GM18868 (cell line): ENCODE data around the gene PPP6R3.
"Not testable (repeated sequence)": the region's sequence is repeated elsewhere in the genome, so short reads cannot be mapped to it uniquely, and the experiment has no call there.

Experiments
- ATAC-seq: cut with Tn5 transposase; IDR thresholded peaks from one replicate; pipeline ENCODE4 v1.9.1; 2021; ENCODE audit warnings: mild to moderate bottlenecking, moderate library complexity; ENCODE audit not compliant: unreplicated experiment

The PPP6R3 gene

GRCh38 chr11:68454767-68455166 lies 5.8 kb upstream of the PPP6R3 start:
- no peak for ATAC-seq

GRCh38 chr11:68455485-68455884 lies 5.1 kb upstream of the PPP6R3 start:
- no peak for ATAC-seq

DNA sequence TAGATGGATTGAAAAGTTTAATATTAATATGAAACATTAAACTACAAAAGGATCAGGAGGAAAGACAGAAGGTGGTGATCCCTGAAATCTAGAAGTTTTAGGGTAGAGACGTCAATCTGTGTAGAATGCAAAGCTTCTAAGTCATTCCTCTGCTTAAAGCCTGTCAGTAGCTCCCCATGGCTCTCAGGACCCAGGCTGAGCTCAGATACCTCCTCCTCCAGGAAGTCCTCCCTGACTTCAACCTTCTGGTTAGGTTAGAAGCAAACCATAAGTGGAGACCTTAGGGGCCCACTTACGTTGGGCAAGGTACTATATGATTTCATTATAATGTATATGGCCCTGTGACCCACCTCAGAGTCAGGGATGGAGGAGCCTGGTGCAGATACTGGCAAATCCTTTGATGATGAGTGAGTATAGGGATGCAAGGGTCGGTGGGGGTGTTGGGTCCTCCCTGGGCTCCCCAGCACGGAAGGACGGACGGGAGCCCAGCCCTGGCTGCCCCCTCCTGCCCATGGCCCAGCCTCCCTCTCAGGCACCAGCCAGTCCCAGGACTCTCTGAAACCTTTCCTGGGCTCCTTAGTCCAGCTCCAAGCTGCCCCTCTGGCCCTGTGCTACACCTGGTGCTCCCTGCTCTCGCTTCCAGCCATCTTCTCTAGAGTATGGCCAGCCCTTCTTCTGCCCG lies 3.2 kb upstream of the PPP6R3 start:
- no peak for ATAC-seq

GRCh38 chr11:68457898-68458249 lies 2.7 kb upstream of the PPP6R3 start:
- ATAC-seq, result no peak

DNA sequence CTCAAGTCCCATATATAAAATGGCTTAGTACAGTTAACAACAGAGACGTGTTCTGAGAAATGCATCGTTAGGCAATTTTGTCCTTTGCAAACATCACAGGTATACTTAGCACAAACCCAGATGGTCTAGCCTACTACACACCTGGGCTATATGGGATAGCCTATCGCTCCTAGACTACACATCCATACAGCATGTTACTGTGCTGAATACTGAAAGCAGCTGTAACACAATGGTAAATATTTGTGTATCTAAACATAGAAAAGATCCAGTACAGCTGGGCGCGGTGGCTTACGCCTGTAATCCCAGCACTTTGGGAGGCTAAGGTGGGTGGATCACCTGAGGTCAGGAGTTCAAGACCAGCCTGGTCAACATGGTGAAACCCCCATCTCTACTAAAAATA lies 2.2 kb upstream of the PPP6R3 start:
- not testable (repeated sequence) for ATAC-seq

DNA sequence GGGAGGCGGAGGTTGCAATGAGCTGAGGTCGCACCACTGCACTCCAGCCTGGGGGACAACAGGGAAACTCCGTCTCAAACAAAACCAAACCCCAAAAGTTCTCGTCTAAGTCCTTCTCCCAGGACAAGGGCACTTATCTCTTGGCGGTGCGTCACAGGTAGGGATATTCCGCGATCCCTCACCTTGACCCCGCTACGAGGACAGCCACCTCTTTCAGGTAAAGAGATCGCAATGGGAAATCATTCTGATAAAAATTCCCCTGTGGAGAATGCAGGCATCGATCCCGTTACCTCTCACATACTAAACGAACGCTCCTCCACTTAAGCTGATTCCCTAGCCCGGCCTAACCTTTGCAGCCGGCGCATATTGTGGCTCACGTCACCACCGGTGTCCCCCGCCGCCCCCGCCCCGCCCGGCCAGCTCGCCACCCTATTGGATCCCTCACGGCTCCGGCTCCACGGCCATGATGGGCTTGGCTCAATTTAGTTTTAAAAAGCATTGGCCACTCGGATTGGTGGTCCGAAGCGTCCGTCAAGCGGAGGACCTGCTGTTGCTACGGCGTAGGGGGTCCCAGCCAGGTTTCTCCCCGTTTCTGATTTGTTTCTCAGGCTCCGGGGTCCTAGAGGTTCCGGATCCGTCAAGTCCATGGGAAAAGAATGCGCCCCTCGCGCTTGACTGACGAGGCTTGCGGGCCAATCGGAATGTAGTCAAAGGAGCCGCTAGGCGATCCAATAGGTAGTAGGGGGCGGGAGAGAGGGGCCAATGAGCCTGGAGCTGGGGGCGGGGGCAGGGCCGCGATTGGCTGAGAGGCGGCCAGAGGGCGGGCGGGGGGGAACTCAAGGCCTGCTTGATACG lies 439 bp upstream of the PPP6R3 start:
- ATAC-seq, result peak; percentile 76

DNA sequence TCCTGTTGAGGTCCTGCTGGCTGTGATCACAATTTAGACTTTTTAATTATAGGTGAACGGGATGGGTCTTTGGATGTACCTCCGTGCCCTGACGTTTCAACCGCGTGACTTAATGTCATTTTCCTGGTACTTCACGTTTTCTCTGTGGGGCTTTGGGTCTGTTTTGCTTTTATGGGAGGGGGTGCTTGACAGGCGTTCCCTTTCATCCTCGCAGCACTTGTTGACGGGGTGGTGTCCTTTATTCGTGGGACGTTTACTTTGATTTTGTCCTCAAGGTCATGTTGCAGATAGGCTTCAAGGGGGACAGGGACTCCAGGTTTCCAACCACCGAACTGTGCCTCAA lies 994 bp downstream of the PPP6R3 start:
- ATAC-seq, result no peak

DNA sequence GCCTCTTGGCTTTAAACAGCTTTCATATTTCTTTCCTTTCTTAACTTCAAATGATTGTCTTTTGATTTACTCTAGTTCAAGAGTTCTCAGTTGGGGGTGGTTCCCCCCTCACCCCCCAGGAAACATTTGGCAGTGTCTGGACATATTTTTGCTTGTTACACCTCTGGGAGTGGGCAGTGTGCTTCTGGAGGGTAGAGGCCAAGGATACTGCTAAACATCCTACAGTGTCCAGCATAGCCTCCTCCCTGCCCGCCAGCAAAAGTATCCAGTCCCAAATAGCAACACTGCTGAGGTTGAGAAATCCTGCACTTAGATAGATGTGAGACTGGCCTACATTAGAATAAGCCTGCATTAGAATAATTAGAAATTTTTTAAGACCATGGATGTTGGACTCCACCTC lies 3.2 kb downstream of the PPP6R3 start:
- no peak for ATAC-seq

GRCh38 chr11:68467201-68467834 lies 6.8 kb downstream of the PPP6R3 start:
- ATAC-seq, result no peak

DNA sequence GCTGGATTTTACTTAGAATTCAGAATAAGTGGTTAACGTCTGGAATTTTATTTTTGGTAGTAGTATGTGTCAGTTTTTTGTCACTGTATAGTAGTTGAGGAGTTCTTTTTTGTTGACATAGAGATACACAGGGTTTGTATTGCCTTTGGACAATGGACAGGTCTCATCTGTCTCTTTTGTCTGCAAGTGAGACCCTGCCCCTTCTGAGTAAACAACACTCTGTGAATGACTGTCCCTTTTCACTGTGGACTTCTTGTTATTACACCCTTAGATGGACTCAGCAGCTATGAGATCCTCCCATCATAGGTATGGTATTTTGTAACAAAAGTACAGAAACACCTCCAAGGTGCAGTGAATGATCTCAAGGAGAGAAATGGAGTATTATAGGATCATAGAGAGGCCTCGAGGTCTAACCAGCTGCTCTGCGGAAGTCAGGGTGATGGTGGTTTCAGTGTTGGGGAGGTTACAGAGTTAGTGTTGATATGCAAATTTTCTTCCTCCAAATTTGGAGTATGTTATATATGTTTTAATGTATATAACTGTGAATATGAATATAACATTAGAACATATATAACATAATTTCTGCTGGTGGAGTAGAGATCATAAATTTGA lies 7.8 kb downstream of the PPP6R3 start:
- no peak for ATAC-seq

- no peak for ATAC-seq
These were observed 8.6 kb downstream of the PPP6R3 start for GRCh38 chr11:68469122-68469521.

DNA sequence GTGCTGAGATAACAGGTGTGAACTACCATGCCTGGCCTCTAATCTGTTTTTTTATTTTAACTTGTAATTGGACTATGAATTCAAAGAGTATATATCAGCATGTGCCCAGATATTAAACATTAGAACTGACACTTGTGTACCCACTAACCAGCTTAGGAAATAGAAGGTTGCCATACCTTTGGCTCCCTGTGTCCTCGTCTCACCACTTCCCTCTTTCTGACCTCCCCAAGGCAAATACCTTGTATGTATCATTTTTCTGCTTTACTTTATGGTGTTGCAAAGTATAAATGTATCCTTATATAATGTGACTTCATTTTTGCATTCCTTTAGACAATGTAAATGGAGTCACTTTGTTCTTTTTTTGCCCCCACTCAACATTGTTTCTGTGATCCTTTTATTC lies 9.1 kb downstream of the PPP6R3 start:
- no peak for ATAC-seq

GRCh38 chr11:68470304-68470811 lies 9.8 kb downstream of the PPP6R3 start:
- no peak for ATAC-seq

GRCh38 chr11:68471360-68472340 lies 11.1 kb downstream of the PPP6R3 start:
- no peak for ATAC-seq

DNA sequence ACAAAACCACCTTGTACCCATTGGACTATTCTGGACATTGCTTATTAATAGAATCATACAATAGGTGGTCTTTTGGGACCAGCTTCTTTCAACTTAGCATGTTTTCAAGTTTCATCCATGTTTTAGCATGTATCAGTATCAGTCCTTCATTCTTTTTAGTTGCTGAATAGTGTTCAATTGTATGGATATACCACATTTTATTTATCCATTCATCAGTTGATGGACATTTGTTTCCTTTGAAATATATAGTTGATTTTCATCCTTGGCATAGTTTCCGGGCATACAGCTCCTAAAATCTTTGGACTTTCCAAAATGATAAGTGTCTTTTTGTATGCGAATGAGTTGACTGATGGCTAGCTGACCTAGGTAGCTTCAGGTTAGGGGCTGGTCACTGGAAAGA lies 12.2 kb downstream of the PPP6R3 start:
- ATAC-seq, result no peak

- ATAC-seq, result no peak
These were observed 13.1 kb downstream of the PPP6R3 start for GRCh38 chr11:68473693-68474092.

- not testable (repeated sequence) for ATAC-seq
These were observed 15.1 kb downstream of the PPP6R3 start for GRCh38 chr11:68475626-68476025.

GRCh38 chr11:68479390-68479789 lies 18.8 kb downstream of the PPP6R3 start:
- no peak for ATAC-seq

- no peak for ATAC-seq
These were observed 19.6 kb downstream of the PPP6R3 start for GRCh38 chr11:68480193-68480592.

- no peak for ATAC-seq
These were observed 20.4 kb downstream of the PPP6R3 start for GRCh38 chr11:68480852-68481510.
